ENCODE measurements around the gene IGF1R.

IGF1R gene

GRCh38 chr15:98760112-98760826, 111.9 kb downstream of the IGF1R start:
- H3K9ac ChIP-seq (ENCODE audit: low read depth, low read length) = no peak overlapping the region

GRCh38 chr15:98760975-98761374, 112.6 kb downstream of the IGF1R start:
- no peak overlapping the region for H3K4me2 ChIP-seq (ENCODE audit: low read length)
- no peaks in the 10 kb centered on the region for H3K36me3 ChIP-seq (ENCODE audit: insufficient read depth, low read length)
- H3K9me3 ChIP-seq (replicated peaks; ENCODE audit: low read length) = no peaks in the 10 kb centered on the region
- H3K27me3 ChIP-seq (ENCODE audit: control insufficient read depth, insufficient read depth, low read length) = no peaks in the 10 kb centered on the region
- no peak overlapping the region for H3K4me3 ChIP-seq (ENCODE audit: low read length)
- peaks cover 12% of the 10 kb centered on the region for H3K4me1 ChIP-seq (ENCODE audit: control insufficient read depth, insufficient read depth, low read length)
- H3K9ac ChIP-seq (ENCODE audit: low read depth, low read length) = no peak overlapping the region

More at GRCh38 chr15:98760112-98760826, 111.9 kb downstream of the IGF1R start:
- no peaks in the 10 kb centered on the region for H3K36me3 ChIP-seq (ENCODE audit: insufficient read depth, low read length)
- H3K4me1 ChIP-seq (ENCODE audit: control insufficient read depth, insufficient read depth, low read length) = peaks cover 19% of the 10 kb centered on the region
- H3K4me2 ChIP-seq (ENCODE audit: low read length) = no peak overlapping the region
- no peak overlapping the region for H3K4me3 ChIP-seq (ENCODE audit: low read length)
- H3K9me3 ChIP-seq (replicated peaks; ENCODE audit: low read length) = no peaks in the 10 kb centered on the region
- H3K27me3 ChIP-seq (ENCODE audit: control insufficient read depth, insufficient read depth, low read length) = no peaks in the 10 kb centered on the region

- no peaks in the 10 kb centered on the region for H3K36me3 ChIP-seq (ENCODE audit: insufficient read depth, low read length)
- H3K4me3 ChIP-seq (ENCODE audit: low read length) = no peak overlapping the region
Observed at GRCh38 chr15:98763179-98763578, 114.8 kb downstream of the IGF1R start.

GRCh38 chr15:98764291-98764690, 116.0 kb downstream of the IGF1R start:
- Histone ChIP-seq H3K36me3 (ENCODE audit: insufficient read depth, low read length) (no peaks in the 10 kb centered on the region), H3K4me1 (ENCODE audit: control insufficient read depth, insufficient read depth, low read length) (peaks cover 10% of the 10 kb centered on the region), H3K9me3 (replicated peaks; ENCODE audit: low read length) (no peaks in the 10 kb centered on the region), H3K27me3 (ENCODE audit: control insufficient read depth, insufficient read depth, low read length) (no peaks in the 10 kb centered on the region), H3K4me2 (ENCODE audit: low read length) (no peak overlapping the region), H3K4me3 (ENCODE audit: low read length) (no peak overlapping the region), H3K9ac (ENCODE audit: low read depth, low read length) (no peak overlapping the region)

More at GRCh38 chr15:98763179-98763578, 114.8 kb downstream of the IGF1R start:
- Histone ChIP-seq H3K9me3 (replicated peaks; ENCODE audit: low read length) (no peaks in the 10 kb centered on the region), H3K9ac (ENCODE audit: low read depth, low read length) (no peak overlapping the region), H3K4me1 (ENCODE audit: control insufficient read depth, insufficient read depth, low read length) (peaks cover 10% of the 10 kb centered on the region), H3K4me2 (ENCODE audit: low read length) (no peak overlapping the region), H3K27me3 (ENCODE audit: control insufficient read depth, insufficient read depth, low read length) (no peaks in the 10 kb centered on the region)

GRCh38 chr15:98765610-98766009, 117.3 kb downstream of the IGF1R start:
- Histone ChIP-seq H3K4me2 (ENCODE audit: low read length) (no peak overlapping the region), H3K9me3 (replicated peaks; ENCODE audit: low read length) (no peaks in the 10 kb centered on the region), H3K4me3 (ENCODE audit: low read length) (no peak overlapping the region), H3K9ac (ENCODE audit: low read depth, low read length) (no peak overlapping the region), H3K4me1 (ENCODE audit: control insufficient read depth, insufficient read depth, low read length) (peaks cover 6% of the 10 kb centered on the region), H3K27me3 (ENCODE audit: control insufficient read depth, insufficient read depth, low read length) (no peaks in the 10 kb centered on the region), H3K36me3 (ENCODE audit: insufficient read depth, low read length) (no peaks in the 10 kb centered on the region)

- H3K9ac ChIP-seq (ENCODE audit: low read depth, low read length) = no peak overlapping the region
- no peak overlapping the region for H3K4me2 ChIP-seq (ENCODE audit: low read length)
- no peaks in the 10 kb centered on the region for H3K9me3 ChIP-seq (replicated peaks; ENCODE audit: low read length)
- H3K36me3 ChIP-seq (ENCODE audit: insufficient read depth, low read length) = no peaks in the 10 kb centered on the region
- no peaks in the 10 kb centered on the region for H3K27me3 ChIP-seq (ENCODE audit: control insufficient read depth, insufficient read depth, low read length)
- H3K4me1 ChIP-seq (ENCODE audit: control insufficient read depth, insufficient read depth, low read length) = no peaks in the 10 kb centered on the region
- H3K4me3 ChIP-seq (ENCODE audit: low read length) = no peak overlapping the region
Observed at GRCh38 chr15:98767692-98768091, 119.4 kb downstream of the IGF1R start.

GRCh38 chr15:98769867-98770266, 121.5 kb downstream of the IGF1R start:
- Histone ChIP-seq H3K9ac (ENCODE audit: low read depth, low read length) (no peak overlapping the region), H3K4me3 (ENCODE audit: low read length) (no peak overlapping the region), H3K27me3 (ENCODE audit: control insufficient read depth, insufficient read depth, low read length) (no peaks in the 10 kb centered on the region), H3K4me2 (ENCODE audit: low read length) (no peak overlapping the region), H3K9me3 (replicated peaks; ENCODE audit: low read length) (no peaks in the 10 kb centered on the region), H3K4me1 (ENCODE audit: control insufficient read depth, insufficient read depth, low read length) (peaks cover 2% of the 10 kb centered on the region), H3K36me3 (ENCODE audit: insufficient read depth, low read length) (no peaks in the 10 kb centered on the region)

- H3K4me2 ChIP-seq (ENCODE audit: low read length) = no peak overlapping the region
- H3K9ac ChIP-seq (ENCODE audit: low read depth, low read length) = no peak overlapping the region
- no peak overlapping the region for H3K4me3 ChIP-seq (ENCODE audit: low read length)
- peaks cover 6% of the 10 kb centered on the region for H3K4me1 ChIP-seq (ENCODE audit: control insufficient read depth, insufficient read depth, low read length)
- H3K36me3 ChIP-seq (ENCODE audit: insufficient read depth, low read length) = no peaks in the 10 kb centered on the region
- no peaks in the 10 kb centered on the region for H3K27me3 ChIP-seq (ENCODE audit: control insufficient read depth, insufficient read depth, low read length)
- H3K9me3 ChIP-seq (replicated peaks; ENCODE audit: low read length) = no peaks in the 10 kb centered on the region
Observed at GRCh38 chr15:98770984-98771383, 122.6 kb downstream of the IGF1R start.

GRCh38 chr15:98771541-98771940, 123.2 kb downstream of the IGF1R start:
- H3K4me2 ChIP-seq (ENCODE audit: low read length) = no peak overlapping the region
- H3K36me3 ChIP-seq (ENCODE audit: insufficient read depth, low read length) = no peaks in the 10 kb centered on the region
- H3K9me3 ChIP-seq (replicated peaks; ENCODE audit: low read length) = no peaks in the 10 kb centered on the region
- H3K4me1 ChIP-seq (ENCODE audit: control insufficient read depth, insufficient read depth, low read length) = peaks cover 7% of the 10 kb centered on the region
- no peak overlapping the region for H3K4me3 ChIP-seq (ENCODE audit: low read length)
- H3K27me3 ChIP-seq (ENCODE audit: control insufficient read depth, insufficient read depth, low read length) = no peaks in the 10 kb centered on the region
- no peak overlapping the region for H3K9ac ChIP-seq (ENCODE audit: low read depth, low read length)

GRCh38 chr15:98772895-98773294, 124.6 kb downstream of the IGF1R start:
- Histone ChIP-seq H3K27me3 (ENCODE audit: control insufficient read depth, insufficient read depth, low read length) (no peaks in the 10 kb centered on the region), H3K4me2 (ENCODE audit: low read length) (no peak overlapping the region), H3K9me3 (replicated peaks; ENCODE audit: low read length) (no peaks in the 10 kb centered on the region), H3K4me3 (ENCODE audit: low read length) (no peak overlapping the region), H3K36me3 (ENCODE audit: insufficient read depth, low read length) (no peaks in the 10 kb centered on the region), H3K9ac (ENCODE audit: low read depth, low read length) (no peak overlapping the region), H3K4me1 (ENCODE audit: control insufficient read depth, insufficient read depth, low read length) (peaks cover 16% of the 10 kb centered on the region)

GRCh38 chr15:98773616-98774015, 125.3 kb downstream of the IGF1R start:
- H3K4me3 ChIP-seq (ENCODE audit: low read length) = no peak overlapping the region
- peaks cover 20% of the 10 kb centered on the region for H3K4me1 ChIP-seq (ENCODE audit: control insufficient read depth, insufficient read depth, low read length)
- no peaks in the 10 kb centered on the region for H3K27me3 ChIP-seq (ENCODE audit: control insufficient read depth, insufficient read depth, low read length)
- H3K9ac ChIP-seq (ENCODE audit: low read depth, low read length) = no peak overlapping the region
- no peaks in the 10 kb centered on the region for H3K36me3 ChIP-seq (ENCODE audit: insufficient read depth, low read length)
- no peak overlapping the region for H3K4me2 ChIP-seq (ENCODE audit: low read length)
- H3K9me3 ChIP-seq (replicated peaks; ENCODE audit: low read length) = no peaks in the 10 kb centered on the region

Measured in skeletal muscle satellite cell (primary cell).